A172 (cell line): ENCODE results near the gene ALDH1A3. TPM values are rescaled to one million over a fixed set of nuclear protein-coding genes. Genes with fewer than 3 reads are reported as not detected.

Source experiments
- DNase-seq: peaks from one replicate; pipeline ENCODE4 v3.0.0-alpha.2; 2015; ENCODE audit warnings: low spot score
- total RNA-seq: library from RNA; depleted of rRNA; stranded (reverse); fragments of >200 nt; shearing (Covaris generic); gene quantifications from 2 replicates; pipeline ENCODE4 v1.2.3, GENCODE V29; 2014

ALDH1A3 gene
- total RNA-seq, 1 experiment from 2014 or later = 17.6 TPM

DNA sequence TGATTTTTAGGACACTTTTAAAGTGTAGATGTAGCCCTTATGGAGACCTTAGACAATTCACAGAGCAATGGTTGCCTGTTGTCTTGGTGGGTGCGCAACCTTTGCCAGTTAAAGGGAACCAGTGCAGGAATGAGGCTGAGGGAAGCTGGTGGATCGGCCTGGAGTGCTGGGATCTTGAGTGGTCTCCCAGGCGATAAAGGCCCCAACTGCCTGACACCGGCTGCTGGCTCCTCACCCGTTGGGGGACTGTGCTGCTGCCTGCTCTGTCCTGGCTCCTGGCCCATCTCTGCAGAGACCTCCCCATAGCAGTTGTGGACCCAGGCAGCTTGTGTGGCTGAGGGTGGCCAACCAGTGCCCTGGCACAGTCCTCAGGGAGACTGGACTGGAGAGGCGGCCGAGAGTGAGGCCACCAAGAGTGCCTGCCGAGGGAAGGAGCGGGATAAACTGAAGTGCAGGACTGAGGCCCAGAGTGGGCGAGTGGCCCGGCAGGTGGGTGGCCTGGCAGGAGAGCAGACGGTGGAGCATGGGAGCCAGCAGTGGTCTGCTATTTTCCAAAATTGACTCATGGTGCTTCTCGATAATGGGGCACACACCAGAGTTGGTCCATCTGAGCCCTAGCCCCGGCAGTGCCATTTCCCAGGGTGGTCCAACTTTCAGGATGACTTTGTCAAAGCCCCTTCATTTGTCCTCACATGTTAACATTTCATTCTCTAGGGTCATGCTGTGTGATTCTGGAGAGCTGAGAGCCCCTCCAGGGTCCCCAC is 2.1 kb downstream of the ALDH1A3 start:
- no peak for DNase-seq

- no peak for DNase-seq
These were observed 5.5 kb downstream of the ALDH1A3 start for GRCh38 chr15:100885116-100885515.

DNA sequence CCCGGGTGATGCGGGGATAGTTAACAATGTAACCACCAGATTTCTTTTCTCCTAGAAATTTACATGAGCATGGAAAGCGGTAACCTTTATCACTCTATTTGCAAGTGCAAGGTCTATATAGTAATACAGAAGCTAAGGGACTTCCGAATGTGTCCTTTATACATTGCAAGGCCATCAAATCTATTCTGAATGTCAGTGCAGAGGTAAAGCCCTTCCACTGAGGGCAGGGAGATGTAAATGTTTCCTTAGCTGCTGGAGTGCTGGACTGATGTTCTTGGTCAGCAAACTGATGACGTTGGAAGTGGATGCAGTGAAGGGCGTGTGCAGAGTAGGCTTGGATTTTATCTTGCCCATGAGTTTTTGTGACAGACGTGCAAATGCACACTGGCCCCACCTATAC is 6.2 kb downstream of the ALDH1A3 start:
- no peak for DNase-seq

DNA sequence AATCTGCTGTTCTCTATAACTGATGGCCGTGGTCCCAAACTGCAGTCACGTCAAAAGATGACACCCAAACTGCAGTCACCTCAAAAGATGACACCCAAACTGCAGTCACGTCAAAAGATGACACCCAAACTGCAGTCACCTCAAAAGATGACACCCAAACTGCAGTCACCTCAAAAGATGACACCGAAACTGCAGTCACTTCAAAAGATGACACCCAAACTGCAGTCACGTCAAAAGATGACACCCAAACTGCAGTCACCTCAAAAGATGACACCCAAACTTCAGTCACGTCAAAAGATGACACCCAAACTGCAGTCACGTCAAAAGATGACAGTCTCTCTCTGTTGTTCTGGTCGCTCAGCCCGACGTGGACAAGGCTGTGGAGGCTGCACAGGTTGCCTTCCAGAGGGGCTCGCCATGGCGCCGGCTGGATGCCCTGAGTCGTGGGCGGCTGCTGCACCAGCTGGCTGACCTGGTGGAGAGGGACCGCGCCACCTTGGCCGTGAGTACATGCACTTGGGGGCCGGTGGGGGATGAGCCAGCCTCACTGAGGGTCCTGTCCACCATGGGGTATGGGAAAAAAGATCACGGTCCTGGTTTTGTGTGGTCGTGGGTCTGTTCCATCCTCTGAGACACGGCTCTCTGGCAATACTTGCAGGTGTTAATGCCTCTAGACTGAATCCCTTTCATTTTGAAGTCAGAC is 7.7 kb downstream of the ALDH1A3 start:
- DNase-seq = no peak

DNA sequence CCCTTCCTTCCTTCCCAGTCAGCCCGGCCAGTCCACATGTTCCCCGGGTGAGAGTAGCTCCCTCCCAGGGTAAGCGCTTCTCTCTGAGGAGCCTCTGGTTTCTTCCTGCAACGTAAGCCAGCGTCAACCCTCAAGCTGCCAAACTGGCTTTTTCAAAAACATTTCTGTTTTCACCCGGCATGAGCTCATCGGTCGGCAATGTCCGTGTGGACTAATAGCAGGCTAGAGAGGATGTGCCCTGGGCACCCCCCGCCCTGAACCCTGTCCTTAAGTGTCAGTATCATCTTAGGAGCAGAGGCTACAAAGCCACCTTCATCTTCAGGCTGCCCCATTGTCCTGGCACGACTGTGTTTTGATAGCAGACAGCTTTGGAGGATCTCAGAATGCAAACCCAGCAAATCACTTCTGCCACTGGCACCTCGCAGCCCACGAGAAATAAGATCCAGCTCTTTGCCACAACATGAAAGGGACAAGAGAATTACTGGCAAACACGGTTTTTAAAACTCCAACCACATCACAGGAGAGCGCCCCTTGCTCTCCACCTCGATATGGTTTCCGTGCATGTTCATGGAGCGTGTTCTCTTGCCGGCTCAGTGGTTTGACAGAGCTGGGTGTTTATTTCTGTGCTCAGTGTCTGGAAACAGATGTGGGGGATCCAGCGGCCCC is 9.9 kb downstream of the ALDH1A3 start:
- DNase-seq = no peak

DNA sequence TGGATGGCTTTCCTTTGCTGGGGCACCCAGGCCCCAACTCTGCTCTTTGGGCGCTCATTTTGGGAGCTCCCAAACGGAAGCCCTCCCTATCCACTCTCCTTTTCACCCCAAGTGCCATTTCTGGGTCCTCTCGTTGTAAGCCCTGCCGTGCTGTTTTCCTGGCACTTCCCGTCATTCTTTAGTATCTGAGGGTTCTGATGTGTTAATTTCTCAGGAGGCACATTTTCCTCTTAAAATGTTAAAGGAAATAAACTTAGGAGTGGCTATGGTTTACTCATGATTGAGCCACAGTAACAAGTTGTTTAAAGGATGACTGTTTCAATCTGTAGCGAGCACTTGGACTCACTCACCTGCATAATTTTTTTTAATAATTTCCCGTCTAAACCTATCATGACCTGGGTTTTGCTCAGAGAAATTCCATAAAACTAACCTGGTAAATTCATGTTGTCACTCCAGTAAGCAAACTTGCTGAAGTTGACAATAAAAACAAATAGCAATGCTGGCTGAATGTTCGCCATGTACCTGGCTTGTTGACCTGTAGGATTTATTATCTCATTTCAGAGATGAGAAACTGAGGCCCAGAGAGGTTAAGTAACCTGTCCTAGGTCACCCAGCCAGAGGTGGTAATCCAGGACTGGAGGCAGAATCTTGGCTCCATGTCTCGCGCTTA is 10.6 kb downstream of the ALDH1A3 start:
- no peak for DNase-seq

DNA sequence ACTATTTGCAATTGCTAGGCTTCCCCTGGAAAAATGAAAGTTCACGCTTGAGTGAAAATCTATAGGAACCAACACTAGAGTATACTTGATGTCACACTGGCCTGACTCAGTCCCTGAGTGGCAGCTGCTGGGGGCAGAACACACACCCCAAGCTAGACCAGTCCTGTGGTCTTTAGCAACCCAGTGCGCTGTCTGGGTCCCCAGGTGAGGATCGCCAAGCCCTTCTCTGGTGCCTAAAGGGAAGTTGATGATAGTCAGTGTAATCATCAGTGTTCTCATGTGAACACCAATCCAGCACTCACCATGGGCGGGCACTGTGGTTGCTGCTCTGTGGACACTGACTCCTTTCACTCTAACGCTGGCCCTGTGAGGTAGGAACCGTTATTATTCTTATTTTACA is 11.2 kb downstream of the ALDH1A3 start:
- no peak for DNase-seq

DNA sequence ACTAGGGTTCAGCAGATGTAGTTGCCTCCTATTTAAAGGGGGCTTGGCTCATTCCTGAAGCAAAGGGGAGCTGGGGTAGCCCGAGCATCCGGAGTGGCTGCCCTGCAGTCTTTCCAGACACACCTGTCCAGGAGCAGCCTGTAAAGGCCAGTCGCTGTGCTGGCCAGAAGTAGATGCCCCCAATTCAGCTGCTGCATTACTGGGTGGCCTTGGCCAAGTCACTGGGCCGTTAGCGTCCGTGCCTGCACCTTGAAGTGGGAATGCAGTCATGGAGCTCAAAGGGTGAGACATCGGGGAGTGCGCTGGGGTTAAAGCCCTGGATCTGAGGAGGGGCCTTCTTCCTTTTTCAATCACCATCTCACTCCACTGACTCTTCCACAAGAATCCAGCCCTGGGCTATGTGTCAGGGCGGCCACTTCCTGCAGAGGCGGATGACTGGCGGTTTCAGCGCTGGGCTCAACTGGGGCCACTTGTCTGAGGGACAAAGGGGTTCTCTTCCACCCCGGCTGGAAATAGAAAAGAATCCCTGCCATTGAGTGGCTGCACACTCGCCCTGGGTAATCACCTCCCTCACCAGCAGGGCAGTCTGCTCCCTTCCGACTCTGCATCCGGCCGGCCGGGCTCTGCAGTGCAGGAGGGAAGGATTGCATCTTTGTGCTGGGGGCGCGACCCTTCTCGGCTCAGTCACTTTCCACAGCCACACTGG is 11.8 kb downstream of the ALDH1A3 start:
- DNase-seq = no peak

DNA sequence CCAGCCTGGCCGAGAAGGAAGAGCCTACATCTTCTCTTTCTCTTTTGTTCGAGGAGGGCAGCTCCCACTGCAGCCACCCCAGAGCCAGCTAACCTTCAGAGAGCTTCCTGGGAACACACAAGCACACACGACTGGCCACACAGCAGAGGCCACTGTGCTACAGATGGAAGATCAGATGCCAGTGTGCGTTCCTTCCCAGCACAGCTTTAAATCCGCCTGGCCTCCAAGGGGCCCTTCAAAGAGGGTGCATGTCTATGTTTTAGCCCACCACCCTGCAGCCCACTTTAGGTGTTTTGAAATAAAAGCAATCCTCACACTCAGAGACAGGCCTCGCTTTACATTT is 12.4 kb downstream of the ALDH1A3 start:
- DNase-seq = no peak

- DNase-seq = no peak
These were observed 13.8 kb downstream of the ALDH1A3 start for GRCh38 chr15:100893261-100893963.

GRCh38 chr15:100893964-100894295 is 14.3 kb downstream of the ALDH1A3 start:
- no peak for DNase-seq

DNA sequence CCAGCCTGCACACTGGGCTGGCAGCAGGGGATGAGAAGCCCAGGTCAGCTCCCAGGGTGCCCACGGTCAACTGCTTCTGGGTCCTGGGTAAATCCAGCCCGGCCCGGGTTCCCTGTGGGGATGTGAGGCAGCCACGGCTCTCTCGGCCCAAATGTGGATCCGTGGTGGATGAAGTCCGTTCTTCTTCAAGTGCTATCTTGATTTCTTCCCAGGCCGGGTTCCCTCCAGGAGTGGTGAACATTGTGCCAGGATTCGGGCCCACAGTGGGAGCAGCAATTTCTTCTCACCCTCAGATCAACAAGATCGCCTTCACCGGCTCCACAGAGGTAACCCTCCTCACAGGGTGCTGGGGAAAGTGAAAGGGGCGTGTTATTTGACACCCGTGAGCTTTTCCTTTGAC is 16.1 kb downstream of the ALDH1A3 start:
- no peak for DNase-seq

GRCh38 chr15:100897221-100898151 is 17.9 kb downstream of the ALDH1A3 start:
- no peak for DNase-seq

- no peak for DNase-seq
These were observed 18.5 kb downstream of the ALDH1A3 start for GRCh38 chr15:100898152-100898490.

GRCh38 chr15:100898661-100899462 is 19.2 kb downstream of the ALDH1A3 start:
- peak; percentile 16 for DNase-seq

DNA sequence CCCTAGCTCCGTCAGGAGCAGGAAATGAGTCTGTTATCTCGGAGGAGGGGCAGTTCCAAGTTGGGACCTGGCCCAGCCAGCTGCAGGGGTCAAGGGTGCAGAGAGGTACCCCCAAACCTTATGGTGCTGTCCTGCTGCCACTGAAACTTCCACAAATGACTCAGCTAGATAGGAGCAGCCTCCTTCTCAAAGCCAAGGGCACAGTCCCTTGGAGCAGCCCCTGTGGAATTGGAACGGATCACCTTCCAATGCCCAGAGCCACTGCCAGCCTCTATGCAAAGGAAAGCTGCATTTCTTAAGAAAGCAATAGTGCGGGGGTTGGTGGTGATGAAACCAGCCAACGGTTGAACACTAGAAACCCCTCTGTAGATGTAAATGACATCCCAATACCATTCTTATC is 20.0 kb downstream of the ALDH1A3 start:
- DNase-seq = no peak

DNA sequence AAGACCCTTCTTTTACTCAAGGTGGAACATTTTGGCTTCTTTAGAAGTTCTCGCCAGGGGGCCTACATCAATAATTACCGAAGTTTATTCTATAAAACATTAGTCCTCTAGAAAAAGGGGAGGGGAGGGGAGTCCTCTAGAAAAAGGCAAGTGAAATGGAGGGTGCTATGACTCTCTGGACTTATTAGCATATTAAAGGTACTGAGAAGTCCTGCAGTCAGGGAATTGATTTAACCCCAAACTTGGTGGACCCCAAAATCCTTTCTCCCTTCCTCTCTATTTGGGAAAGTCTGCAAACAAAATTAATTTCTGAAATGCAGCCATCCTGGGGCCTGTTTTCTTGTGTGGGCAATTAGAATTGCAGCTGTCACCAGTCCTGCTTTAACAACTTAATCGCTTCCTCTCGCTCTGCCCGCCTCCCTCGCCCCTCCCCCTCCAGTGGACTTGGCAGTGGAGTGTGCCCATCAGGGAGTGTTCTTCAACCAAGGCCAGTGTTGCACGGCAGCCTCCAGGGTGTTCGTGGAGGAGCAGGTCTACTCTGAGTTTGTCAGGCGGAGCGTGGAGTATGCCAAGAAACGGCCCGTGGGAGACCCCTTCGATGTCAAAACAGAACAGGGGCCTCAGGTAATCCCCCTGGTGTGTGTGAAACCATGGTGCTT is 20.6 kb downstream of the ALDH1A3 start:
- no peak for DNase-seq

DNA sequence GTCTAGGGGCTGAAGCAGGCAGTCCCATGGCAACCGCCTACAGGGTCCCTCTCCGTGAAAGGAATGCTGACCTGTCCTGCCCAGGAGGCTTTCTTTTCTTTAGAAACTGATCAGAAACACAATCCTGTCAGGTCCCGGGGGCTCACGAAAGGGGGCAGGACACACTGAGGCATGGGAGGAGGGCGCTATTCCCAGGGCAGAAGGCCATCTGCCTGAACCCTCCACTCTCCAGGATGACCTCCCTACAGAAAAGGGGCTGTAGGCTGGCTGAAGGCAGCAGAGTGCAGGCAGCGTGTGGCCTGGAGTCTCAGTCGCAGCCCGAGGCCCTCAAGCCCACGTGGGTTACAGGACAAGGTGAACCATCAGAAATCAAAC is 21.2 kb downstream of the ALDH1A3 start:
- no peak for DNase-seq

DNA sequence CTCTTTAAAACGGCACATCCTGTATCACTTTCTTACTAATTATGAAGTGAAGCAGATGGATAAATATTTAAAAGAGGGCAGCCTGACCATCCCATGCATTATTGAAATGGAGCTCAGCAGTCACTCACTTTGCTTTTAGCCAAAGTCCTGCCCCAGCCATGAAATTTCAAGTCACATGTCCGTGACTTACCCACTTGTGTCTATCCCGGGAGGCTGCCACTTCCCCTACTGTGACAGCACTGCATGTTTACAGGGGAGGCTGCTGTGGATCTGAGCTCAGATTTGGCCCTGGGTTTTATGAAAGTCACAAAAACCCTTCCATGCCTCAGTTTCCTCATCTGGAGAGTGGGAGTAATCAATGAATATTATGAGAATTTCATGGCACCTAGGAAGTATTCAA is 21.7 kb downstream of the ALDH1A3 start:
- DNase-seq = no peak
